ENCODE data around the gene TIAL1.
"Not testable (repeated sequence)": the region's sequence is repeated elsewhere in the genome, so short reads cannot be mapped to it uniquely, and the experiment has no call there.

TIAL1 gene

GRCh38 chr10:119546009-119546408 lies 50.8 kb downstream of the TIAL1 start:
- no peak for DNase-seq

GRCh38 chr10:119545310-119545709 lies 51.5 kb downstream of the TIAL1 start:
- no peak for DNase-seq

GRCh38 chr10:119543814-119544642 lies 52.7 kb downstream of the TIAL1 start:
- no peak for DNase-seq

GRCh38 chr10:119542988-119543813 lies 53.6 kb downstream of the TIAL1 start:
- DNase-seq: peak; percentile 16 to 33

GRCh38 chr10:119542357-119542987 lies 54.3 kb downstream of the TIAL1 start, which contains the start of gene RGS10:
Gene RGS10 (minus strand): TSS chr10:119542719. CDS start chr10:119542638, 81 bp downstream.
- DNase-seq: peak; percentile 16 to 21

- DNase-seq: no peak
Observed at GRCh38 chr10:119541459-119542356, 55.1 kb downstream of the TIAL1 start.

GRCh38 chr10:119541046-119541445 lies 55.7 kb downstream of the TIAL1 start:
- no peak for DNase-seq

- no peak for DNase-seq
Observed at GRCh38 chr10:119540038-119540437, 56.7 kb downstream of the TIAL1 start.

- DNase-seq: no peak
Observed at GRCh38 chr10:119539359-119539825, 57.4 kb downstream of the TIAL1 start.

- DNase-seq: no peak
Observed at GRCh38 chr10:119538632-119539358, 58.0 kb downstream of the TIAL1 start.

GRCh38 chr10:119537953-119538630 lies 58.7 kb downstream of the TIAL1 start:
- no peak for DNase-seq

- no peak for DNase-seq
Observed at GRCh38 chr10:119536508-119537025, 60.2 kb downstream of the TIAL1 start.

GRCh38 chr10:119535837-119536507 lies 60.8 kb downstream of the TIAL1 start:
- no peak for DNase-seq

- DNase-seq: no peak
Observed at GRCh38 chr10:119535305-119535704, 61.5 kb downstream of the TIAL1 start.

GRCh38 chr10:119533473-119533872 lies 63.3 kb downstream of the TIAL1 start:
- no peak for DNase-seq

GRCh38 chr10:119532791-119533190 lies 64.0 kb downstream of the TIAL1 start:
- not testable (repeated sequence) for DNase-seq

- not testable (repeated sequence) for DNase-seq
Observed at GRCh38 chr10:119532251-119532650, 64.5 kb downstream of the TIAL1 start.

GRCh38 chr10:119531067-119531466 lies 65.7 kb downstream of the TIAL1 start:
- DNase-seq: no peak

GRCh38 chr10:119528663-119529237 lies 68.0 kb downstream of the TIAL1 start:
- DNase-seq: not testable (repeated sequence)
